ENCODE data around the gene FAM135A. TPM values are rescaled to one million over a fixed set of nuclear protein-coding genes. Genes with fewer than 3 reads are reported as not detected.

FAM135A gene
- total and polyA plus RNA-seq, 9 of the 15 experiments (the other 6 are each of a cell fraction or from before 2014, with no cell fraction given): 7.4 to 32.9 (median 19.2) TPM

- TF ChIP-seq ZBTB1 (CRISPR knock-in tag; IDR thresholded peaks at IDR 0.05; ENCODE audit: borderline replicate concordance, low read depth) (no peak), ZC3H8 (IDR thresholded peaks at IDR 0.05) (no peak), MTA1 (IDR thresholded peaks at IDR 0.05; ENCODE audit: borderline replicate concordance) (peak; percentile 14; the same call in 1 of the 2 replicates), ATF4 (CRISPR knock-in tag; IDR thresholded peaks at IDR 0.05) (peak; percentile 90), ZKSCAN1 (IDR thresholded peaks at IDR 0.05; ENCODE audit: low read depth, low read length) (peak; percentile 34; the same call in 1 of the 2 replicates), ZNF224 (CRISPR knock-in tag; IDR thresholded peaks at IDR 0.05) (no peak), CEBPZ (IDR thresholded peaks at IDR 0.05; ENCODE audit: borderline replicate concordance, low read depth, low read length) (no peak), GATAD2B (IDR thresholded peaks at IDR 0.05; ENCODE audit: borderline replicate concordance) (peak; percentile 20; the same call in 1 of the 2 replicates), ZBTB17 (CRISPR knock-in tag; IDR thresholded peaks at IDR 0.05) (no peak), PHF20 (IDR thresholded peaks at IDR 0.05; ENCODE audit: partially characterized antibody) (peak; percentile 63), YY1 (IDR thresholded peaks at IDR 0.05; ENCODE audit: borderline replicate concordance in 1 of 3, control insufficient read depth in 1 of 3, extremely low read depth in 1 of 3, insufficient read depth in 3 of 3, insufficient read length in 1 of 3, insufficient replicate concordance in 2 of 3, low read depth in 1 of 3, low read length in 2 of 3) (peak in 2 of 3 experiments; percentile 65 to 82), RBFOX2 (IDR thresholded peaks at IDR 0.05; ENCODE audit: low read depth, low read length) (peak; percentile 92), ATF2 (CRISPR knock-in tag; IDR thresholded peaks at IDR 0.05) (no peak), ETV5 (CRISPR knock-in tag; IDR thresholded peaks at IDR 0.05; ENCODE audit: low read depth) (peak; percentile 97), FOXP4 (CRISPR knock-in tag; IDR thresholded peaks at IDR 0.05; ENCODE audit: borderline replicate concordance) (peak; percentile 92; the same call in 1 of the 2 replicates), ZNF174 (CRISPR knock-in tag; IDR thresholded peaks at IDR 0.05) (no peak), MED1 (CRISPR knock-in tag; IDR thresholded peaks at IDR 0.05; ENCODE audit: borderline replicate concordance) (no peak), ZNF354B (CRISPR knock-in tag; IDR thresholded peaks at IDR 0.05) (no peak), RFX1 (IDR thresholded peaks at IDR 0.05) (no peak), ZNF436 (CRISPR knock-in tag; IDR thresholded peaks at IDR 0.05) (peak; percentile 35; the same call in 1 of the 2 replicates)
Measured at GRCh38 chr6:70394518-70395300, 18.6 kb upstream of the FAM135A start (continued).
